Neural cell (in vitro differentiated cells): ENCODE results near the gene CTSK. TPM values are rescaled to one million over a fixed set of nuclear protein-coding genes. Genes with fewer than 3 reads are reported as not detected.

Source experiments
- H2AFZ ChIP-seq: fragments of 200-600, 300-800 bp; sonication (generic), shearing (Covaris generic); 2 replicates; pipeline ENCODE4 v1.6.0; 2014; ENCODE audit warnings: low read depth, mild to moderate bottlenecking, antibody characterized with exemption, low read length, moderate library complexity
- H3F3A ChIP-seq: fragments of 200-600 bp; shearing (Covaris generic); 2 replicates; pipeline ENCODE4 v1.6.1; 2016; ENCODE audit warnings: mild to moderate bottlenecking, moderate library complexity, mixed read lengths, antibody characterized with exemption, low read length; ENCODE audit not compliant: insufficient read depth, poor library complexity, severe bottlenecking
- H3K27ac ChIP-seq: fragments of 200-600, 300-800 bp; sonication (generic), shearing (Covaris generic); 2 replicates; pipeline ENCODE4 v1.5.1; 2014; ENCODE audit warnings: mild to moderate bottlenecking, low read length, moderate library complexity
- H3K27me3 ChIP-seq: fragments of 300-800, 200-600 bp; sonication (generic), shearing (Covaris generic); 2 replicates; pipeline ENCODE4 v1.6.0; 2014; ENCODE audit warnings: mild to moderate bottlenecking, low read depth, low read length, moderate library complexity; ENCODE audit not compliant: insufficient read depth
- H3K36me3 ChIP-seq: fragments of 300-800, 200-600 bp; sonication (generic), shearing (Covaris generic); 2 replicates; pipeline ENCODE4 v1.5.1; 2014; ENCODE audit warnings: mild to moderate bottlenecking, antibody characterized with exemption, low read length, moderate library complexity; ENCODE audit not compliant: insufficient read depth
- H3K4me2 ChIP-seq: fragments of 300-800, 200-600 bp; sonication (generic), shearing (Covaris generic); 2 replicates; pipeline ENCODE4 v1.6.0; 2014; ENCODE audit warnings: mild to moderate bottlenecking, low read length
- H3K4me3 ChIP-seq: fragments of 300-800, 200-600 bp; sonication (generic), shearing (Covaris generic); 2 replicates; pipeline ENCODE4 v1.5.1; 2014; ENCODE audit warnings: mild to moderate bottlenecking, low read length, moderate library complexity
- H3K79me2 ChIP-seq: fragments of 200-600 bp; shearing (Covaris generic); replicated peaks from 2 replicates; pipeline ENCODE4 v1.6.0; 2014; ENCODE audit warnings: mild to moderate bottlenecking, low read length, moderate library complexity; ENCODE audit not compliant: insufficient read depth
- H3K9ac ChIP-seq: fragments of 300-800, 200-600 bp; sonication (generic), shearing (Covaris generic); 2 replicates; pipeline ENCODE4 v1.6.1; 2016; ENCODE audit warnings: mild to moderate bottlenecking, low read length, mixed read lengths
- H3K9me2 ChIP-seq: fragments of 200-600 bp; shearing (Covaris generic); 2 replicates; pipeline ENCODE4 v1.6.1; 2016; ENCODE audit warnings: mild to moderate bottlenecking, low read length, mixed read lengths; ENCODE audit not compliant: insufficient read depth
- H3K9me3 ChIP-seq: fragments of 200-600, 300-800 bp; sonication (generic), shearing (Covaris generic); 2 replicates; pipeline ENCODE4 v1.6.1; 2016; ENCODE audit warnings: mild to moderate bottlenecking, mixed run types, low read length, moderate library complexity, mixed read lengths
- H4K20me1 ChIP-seq: fragments of 200-600 bp; shearing (Covaris generic); 2 replicates; pipeline ENCODE4 v1.6.1; 2016; ENCODE audit warnings: mild to moderate bottlenecking, mixed run types; ENCODE audit not compliant: insufficient read depth
- EP300 ChIP-seq: fragments of 450-650 bp; conservative IDR thresholded peaks from 2 replicates; pipeline ENCODE4 v1.6.1; 2014; ENCODE audit warnings: antibody characterized with exemption, mild to moderate bottlenecking, moderate library complexity; ENCODE audit not compliant: poor library complexity, severe bottlenecking
- EZH2 ChIP-seq: fragments of 200-600, 300-800 bp; shearing (Covaris generic), sonication (generic); IDR thresholded peaks from 2 replicates; pipeline ENCODE4 v1.6.1; 2014; ENCODE audit warnings: antibody characterized with exemption, low read length, borderline replicate concordance, mild to moderate bottlenecking; ENCODE audit not compliant: insufficient read depth, poor library complexity, severe bottlenecking
- MXI1 ChIP-seq: fragments of 450-650 bp; conservative IDR thresholded peaks from 2 replicates; pipeline ENCODE4 v1.6.1; 2014; ENCODE audit warnings: antibody characterized with exemption, mild to moderate bottlenecking; ENCODE audit not compliant: poor library complexity, severe bottlenecking
- POLR2AphosphoS5 ChIP-seq: IDR thresholded peaks from 2 replicates; pipeline ENCODE4 v1.6.1; 2012
- RAD21 ChIP-seq: fragments of 450-650 bp; conservative IDR thresholded peaks from 2 replicates; pipeline ENCODE4 v1.6.1; 2014; ENCODE audit warnings: antibody characterized with exemption, mild to moderate bottlenecking, moderate library complexity
- SMC3 ChIP-seq: fragments of 450-650 bp; conservative IDR thresholded peaks from 2 replicates; pipeline ENCODE4 v1.6.1; 2014; ENCODE audit warnings: antibody characterized with exemption, mild to moderate bottlenecking, moderate library complexity; ENCODE audit not compliant: poor library complexity
- TAF1 ChIP-seq: IDR thresholded peaks from 2 replicates; pipeline ENCODE4 v1.6.1; 2012; ENCODE audit warnings: low read depth
- polyA plus RNA-seq: library from polyadenylated mRNA; depleted of rRNA; stranded (reverse); fragments of >200 nt; gene quantifications from 2 replicates; pipeline ENCODE4 v1.2.3, GENCODE V29; 2014
- TF ChIP-seq, protein P1 (sequence below): fragments of 450-650 bp; IDR thresholded peaks from 2 replicates; pipeline ENCODE4 v1.5.1; 2014; ENCODE audit warnings: antibody characterized with exemption, mild to moderate bottlenecking, moderate library complexity; ENCODE audit not compliant: poor library complexity, severe bottlenecking
- TF ChIP-seq, protein P2 (sequence below): IDR thresholded peaks from 2 replicates; pipeline ENCODE4 v1.6.1; 2012; ENCODE audit warnings: borderline replicate concordance

CTSK gene
- polyA plus RNA-seq, 1 donor from 2014 or later: 8.0 TPM

DNA sequence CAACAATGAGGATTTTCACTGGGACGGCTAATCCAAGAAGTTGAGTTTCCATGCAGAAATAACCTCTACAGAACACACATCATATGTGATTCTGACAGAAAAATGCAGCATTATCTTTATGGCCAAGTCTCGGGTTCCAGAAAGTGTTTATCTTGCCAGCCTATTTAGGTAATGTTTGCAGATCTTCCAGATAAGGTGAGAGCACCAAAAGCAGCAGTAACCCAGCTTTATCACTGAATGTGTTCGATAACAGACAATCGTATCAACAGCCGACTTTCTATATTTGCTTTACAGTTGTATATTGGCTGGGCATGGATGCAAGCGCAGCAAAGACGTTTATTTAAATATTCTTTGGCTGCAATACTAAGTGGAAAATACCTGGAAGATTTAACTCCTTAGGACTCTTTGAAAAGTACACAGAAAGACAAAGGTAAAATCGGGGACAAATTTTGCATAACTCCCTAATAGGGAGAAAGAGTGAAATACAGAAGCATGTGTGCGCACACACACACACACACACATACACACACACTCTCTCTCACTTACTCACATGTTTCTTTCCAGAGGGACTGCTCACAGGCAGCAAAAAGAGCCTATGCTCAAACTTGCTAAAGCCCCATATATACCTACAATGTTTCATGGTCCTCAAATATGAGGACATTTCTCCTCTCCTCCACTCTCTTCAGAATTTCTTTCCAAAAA lies 3.0 kb upstream of the CTSK start:
- Histone ChIP-seq H3K27me3 (no peaks in the 10 kb centered on the region), H3K4me3 (no peak overlapping the region), H2AFZ (no peak overlapping the region), H3K9me3 (no peaks in the 10 kb centered on the region), H3K27ac (no peak overlapping the region), H3K4me2 (no peak overlapping the region), H3K9me2 (no peaks in the 10 kb centered on the region), H3K9ac (no peak overlapping the region), H4K20me1 (no peaks in the 10 kb centered on the region), H3K36me3 (peaks cover 3% of the 10 kb centered on the region), H3F3A (no peaks in the 10 kb centered on the region), H3K79me2 (no peaks in the 10 kb centered on the region)
- TF ChIP-seq TAF1: no peak
- TF ChIP-seq, protein P1, sequence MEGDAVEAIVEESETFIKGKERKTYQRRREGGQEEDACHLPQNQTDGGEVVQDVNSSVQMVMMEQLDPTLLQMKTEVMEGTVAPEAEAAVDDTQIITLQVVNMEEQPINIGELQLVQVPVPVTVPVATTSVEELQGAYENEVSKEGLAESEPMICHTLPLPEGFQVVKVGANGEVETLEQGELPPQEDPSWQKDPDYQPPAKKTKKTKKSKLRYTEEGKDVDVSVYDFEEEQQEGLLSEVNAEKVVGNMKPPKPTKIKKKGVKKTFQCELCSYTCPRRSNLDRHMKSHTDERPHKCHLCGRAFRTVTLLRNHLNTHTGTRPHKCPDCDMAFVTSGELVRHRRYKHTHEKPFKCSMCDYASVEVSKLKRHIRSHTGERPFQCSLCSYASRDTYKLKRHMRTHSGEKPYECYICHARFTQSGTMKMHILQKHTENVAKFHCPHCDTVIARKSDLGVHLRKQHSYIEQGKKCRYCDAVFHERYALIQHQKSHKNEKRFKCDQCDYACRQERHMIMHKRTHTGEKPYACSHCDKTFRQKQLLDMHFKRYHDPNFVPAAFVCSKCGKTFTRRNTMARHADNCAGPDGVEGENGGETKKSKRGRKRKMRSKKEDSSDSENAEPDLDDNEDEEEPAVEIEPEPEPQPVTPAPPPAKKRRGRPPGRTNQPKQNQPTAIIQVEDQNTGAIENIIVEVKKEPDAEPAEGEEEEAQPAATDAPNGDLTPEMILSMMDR: no peak
- TF ChIP-seq MXI1: no peak
- no peak for TF ChIP-seq EZH2
- TF ChIP-seq POLR2AphosphoS5: no peak
- no peak for TF ChIP-seq SMC3
- no peak for TF ChIP-seq RAD21
- TF ChIP-seq, protein P2, sequence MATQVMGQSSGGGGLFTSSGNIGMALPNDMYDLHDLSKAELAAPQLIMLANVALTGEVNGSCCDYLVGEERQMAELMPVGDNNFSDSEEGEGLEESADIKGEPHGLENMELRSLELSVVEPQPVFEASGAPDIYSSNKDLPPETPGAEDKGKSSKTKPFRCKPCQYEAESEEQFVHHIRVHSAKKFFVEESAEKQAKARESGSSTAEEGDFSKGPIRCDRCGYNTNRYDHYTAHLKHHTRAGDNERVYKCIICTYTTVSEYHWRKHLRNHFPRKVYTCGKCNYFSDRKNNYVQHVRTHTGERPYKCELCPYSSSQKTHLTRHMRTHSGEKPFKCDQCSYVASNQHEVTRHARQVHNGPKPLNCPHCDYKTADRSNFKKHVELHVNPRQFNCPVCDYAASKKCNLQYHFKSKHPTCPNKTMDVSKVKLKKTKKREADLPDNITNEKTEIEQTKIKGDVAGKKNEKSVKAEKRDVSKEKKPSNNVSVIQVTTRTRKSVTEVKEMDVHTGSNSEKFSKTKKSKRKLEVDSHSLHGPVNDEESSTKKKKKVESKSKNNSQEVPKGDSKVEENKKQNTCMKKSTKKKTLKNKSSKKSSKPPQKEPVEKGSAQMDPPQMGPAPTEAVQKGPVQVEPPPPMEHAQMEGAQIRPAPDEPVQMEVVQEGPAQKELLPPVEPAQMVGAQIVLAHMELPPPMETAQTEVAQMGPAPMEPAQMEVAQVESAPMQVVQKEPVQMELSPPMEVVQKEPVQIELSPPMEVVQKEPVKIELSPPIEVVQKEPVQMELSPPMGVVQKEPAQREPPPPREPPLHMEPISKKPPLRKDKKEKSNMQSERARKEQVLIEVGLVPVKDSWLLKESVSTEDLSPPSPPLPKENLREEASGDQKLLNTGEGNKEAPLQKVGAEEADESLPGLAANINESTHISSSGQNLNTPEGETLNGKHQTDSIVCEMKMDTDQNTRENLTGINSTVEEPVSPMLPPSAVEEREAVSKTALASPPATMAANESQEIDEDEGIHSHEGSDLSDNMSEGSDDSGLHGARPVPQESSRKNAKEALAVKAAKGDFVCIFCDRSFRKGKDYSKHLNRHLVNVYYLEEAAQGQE: no peak
- no peak for TF ChIP-seq EP300

DNA sequence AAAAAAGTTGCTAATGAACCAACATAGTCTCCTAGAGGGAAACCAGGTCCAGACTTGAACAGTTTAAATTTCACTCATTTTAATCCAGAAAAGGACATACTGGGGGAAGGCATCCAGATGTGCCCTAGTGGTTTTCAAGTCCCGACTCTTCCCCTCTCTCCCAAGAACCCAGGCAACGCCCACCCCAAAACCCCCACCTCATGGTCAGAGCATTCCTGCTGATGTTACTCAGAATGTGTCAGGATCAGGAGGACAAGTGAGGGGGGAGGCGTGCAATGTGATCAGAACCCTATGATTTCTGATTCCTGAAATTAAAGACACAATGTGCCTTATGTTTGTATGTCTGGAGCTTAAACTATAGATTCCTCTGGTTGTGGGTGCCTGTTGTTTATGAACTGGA lies 1.6 kb upstream of the CTSK start:
- Histone ChIP-seq H3K9me2 (no peaks in the 10 kb centered on the region), H3K9ac (no peak overlapping the region), H3K36me3 (peaks cover 3% of the 10 kb centered on the region), H3K27me3 (no peaks in the 10 kb centered on the region), H3K27ac (no peak overlapping the region), H3K4me3 (no peak overlapping the region), H3F3A (no peaks in the 10 kb centered on the region), H3K9me3 (no peaks in the 10 kb centered on the region), H2AFZ (no peak overlapping the region), H3K4me2 (no peak overlapping the region), H3K79me2 (no peaks in the 10 kb centered on the region), H4K20me1 (no peaks in the 10 kb centered on the region)
- TF ChIP-seq, protein P2: no peak
- TF ChIP-seq SMC3 (no peak), TAF1 (no peak), RAD21 (no peak), EZH2 (no peak), EP300 (no peak), POLR2AphosphoS5 (no peak), MXI1 (no peak)
- TF ChIP-seq, protein P1: no peak
